HG03025 (cell line): ENCODE measurements around the gene FADS2.

ENCODE experiments used
- ATAC-seq: cut with Tn5 transposase; IDR thresholded peaks from one replicate; pipeline ENCODE4 v1.9.1; 2021; ENCODE audit warnings: mild to moderate bottlenecking, moderate library complexity; ENCODE audit not compliant: unreplicated experiment, low FRiP score

FADS2 gene

DNA sequence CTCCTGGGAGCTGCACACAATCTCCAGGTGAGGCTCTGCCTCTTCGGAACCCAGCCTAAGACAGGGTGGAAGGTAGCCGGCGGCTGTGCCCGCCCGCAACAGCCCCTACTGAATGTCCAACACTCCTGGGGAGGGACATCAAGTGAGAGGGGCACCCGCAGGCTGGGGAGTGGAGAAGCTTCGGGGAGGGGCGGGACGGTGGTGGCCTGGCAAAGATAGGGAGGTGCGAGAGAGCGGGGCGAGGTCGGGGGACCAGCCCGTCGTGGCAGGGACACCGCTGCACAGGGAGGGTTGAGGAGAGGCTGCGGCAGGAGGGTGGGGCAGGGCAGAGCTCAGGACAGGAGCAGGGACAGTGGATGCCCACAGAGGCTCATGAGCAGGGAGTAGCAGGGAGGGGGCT lies 72.2 kb downstream of the FADS2 start:
- no peak for ATAC-seq

DNA sequence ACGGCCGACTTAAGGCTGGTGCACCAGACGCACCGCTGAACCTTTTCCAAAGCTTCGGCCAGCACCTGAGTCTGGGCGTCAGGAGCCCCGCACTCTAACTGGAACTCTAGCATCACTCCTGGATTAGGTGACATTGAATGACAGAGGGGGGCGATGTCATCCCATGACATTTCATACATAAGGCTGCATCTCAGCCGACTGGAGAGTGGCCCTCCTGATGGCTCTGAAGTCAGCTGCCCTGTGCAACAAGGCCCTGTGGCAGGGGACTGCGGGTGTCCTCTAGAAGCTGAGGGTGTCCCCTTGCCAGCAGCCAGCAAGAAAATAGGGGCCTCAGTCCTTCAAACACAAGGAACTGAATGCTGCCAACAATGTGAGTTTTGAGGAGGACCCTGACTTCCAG lies 73.3 kb downstream of the FADS2 start:
- ATAC-seq, result no peak

DNA sequence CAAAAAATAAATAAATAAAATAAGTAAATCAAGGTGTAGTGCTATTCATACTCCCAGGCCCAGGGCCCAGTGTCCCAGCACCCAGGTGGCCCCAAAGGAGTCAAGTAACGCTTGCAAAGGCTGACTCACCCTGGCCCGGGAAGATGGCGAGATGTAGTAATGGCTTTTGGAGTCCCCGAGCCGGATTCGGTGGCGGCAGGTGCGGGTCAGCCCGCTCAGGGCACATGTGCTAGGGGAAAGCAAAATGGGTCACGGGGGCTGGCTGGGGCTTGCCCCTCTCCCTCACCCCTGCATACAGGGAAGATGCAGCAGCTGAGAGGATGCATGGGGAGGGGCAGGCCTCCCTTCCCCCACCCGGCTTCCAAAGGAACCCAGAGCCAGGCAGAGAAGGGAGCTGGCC lies 74.2 kb downstream of the FADS2 start:
- ATAC-seq, result no peak

DNA sequence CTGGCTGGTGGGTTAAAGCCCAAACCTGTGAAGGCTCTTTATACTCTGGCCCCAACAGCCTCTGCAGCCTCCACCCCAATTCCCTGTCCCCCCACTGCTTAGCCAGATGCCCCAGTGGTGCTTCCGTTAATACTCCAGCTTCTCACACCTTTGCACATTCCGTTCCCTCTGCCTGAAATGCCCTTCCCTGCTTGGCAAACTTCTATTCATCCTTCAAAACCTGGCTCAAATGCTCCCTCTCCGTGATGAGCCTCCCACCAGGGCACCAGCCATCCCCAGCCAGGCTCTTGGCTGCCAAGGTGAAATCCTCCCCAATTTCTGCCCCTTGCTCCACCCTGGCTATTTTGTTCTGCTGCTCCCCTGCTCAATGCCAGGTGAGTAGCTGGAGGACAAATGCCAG lies 75.7 kb downstream of the FADS2 start:
- ATAC-seq, result no peak

DNA sequence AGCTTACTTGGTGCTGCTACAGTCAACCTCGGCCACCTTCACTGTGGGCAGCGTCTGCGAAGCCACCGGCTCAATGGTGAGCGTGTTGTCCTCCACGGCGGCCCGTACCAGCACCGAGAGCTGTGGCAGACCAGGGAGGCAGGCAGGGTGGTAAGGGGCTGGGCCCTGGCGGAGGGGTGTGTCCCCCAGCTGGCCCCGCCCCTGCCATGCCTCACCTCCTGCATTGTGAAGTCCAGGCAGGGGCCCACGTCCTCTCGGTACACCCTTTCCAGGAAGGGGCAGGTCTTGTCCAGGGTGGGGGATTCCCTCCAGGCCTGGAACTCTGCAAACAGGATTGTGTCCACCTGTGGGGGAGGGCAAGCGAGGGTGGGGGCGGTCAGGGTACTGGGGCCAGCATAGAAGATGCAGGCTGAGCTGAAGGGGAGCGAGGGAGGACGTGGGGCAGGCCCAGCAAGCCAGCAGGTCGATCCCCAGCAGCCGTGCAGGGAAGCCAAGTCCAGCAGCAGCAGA lies 76.5 kb downstream of the FADS2 start:
- ATAC-seq, result no peak

DNA sequence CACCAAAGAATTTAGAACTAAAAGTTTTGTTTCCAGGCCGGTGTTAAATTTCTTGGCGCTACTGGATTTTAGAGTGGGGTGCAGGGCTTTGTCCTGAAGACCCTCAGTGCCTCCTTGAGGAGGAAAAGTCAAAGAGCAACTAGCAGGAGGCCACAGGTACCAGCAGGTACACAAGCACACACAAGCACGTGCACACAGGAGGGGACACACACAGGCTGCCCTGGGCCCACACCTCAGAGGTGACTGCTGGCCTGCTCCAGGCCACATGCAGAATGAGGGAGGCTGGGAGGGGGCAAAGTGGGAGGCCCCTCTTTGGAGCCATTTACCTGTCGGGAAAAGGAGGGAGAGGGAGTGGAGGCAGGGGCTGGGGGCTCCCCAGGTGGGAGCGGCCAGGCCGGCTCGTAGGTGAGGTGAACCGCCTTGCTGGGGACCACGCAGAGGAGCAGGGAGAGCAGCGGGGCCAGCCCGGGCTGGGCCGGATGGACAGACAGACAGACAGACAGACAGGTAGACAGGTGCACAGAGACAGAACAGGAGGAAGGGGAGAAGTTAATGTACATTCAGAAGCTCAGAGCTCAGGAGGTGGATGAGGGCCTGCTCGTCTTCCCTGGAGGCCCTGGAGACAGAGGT lies 77.1 kb downstream of the FADS2 start:
- no peak for ATAC-seq

DNA sequence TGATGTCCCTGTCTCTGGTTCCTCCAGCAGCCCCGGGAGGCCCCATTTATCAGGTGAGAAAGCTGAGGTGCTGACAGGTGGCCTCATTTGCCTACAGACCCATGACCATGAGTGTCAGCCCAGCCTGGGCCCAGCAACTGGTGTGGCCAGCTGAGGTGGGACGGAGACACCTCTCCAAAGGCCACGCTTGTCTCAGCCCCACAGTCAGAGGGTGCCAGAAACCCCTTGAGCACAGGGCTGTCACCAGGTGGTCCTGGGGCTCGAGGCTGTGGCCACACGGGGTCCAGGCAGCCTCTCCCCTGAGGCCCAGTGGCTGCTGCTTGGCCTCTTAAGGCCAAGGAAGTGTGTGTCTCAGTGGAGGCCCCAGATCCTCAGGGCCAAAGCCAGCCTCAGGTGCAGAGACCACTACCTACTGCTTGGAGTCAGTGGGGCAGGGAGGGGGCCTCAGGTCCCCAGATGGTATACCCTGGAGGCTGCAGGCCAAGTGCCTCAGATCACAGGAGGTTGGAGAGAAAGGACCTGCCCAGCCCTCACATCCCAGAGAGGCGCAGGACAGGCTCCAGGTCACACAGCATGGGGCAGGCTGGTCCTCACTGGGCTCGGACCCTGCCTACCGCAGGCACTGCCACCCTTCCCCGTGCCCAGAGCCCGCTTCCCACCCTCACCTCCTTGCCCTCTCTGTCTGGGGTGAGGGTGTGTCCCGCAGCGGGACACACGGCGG lies 77.9 kb downstream of the FADS2 start:
- ATAC-seq, result no peak

DNA sequence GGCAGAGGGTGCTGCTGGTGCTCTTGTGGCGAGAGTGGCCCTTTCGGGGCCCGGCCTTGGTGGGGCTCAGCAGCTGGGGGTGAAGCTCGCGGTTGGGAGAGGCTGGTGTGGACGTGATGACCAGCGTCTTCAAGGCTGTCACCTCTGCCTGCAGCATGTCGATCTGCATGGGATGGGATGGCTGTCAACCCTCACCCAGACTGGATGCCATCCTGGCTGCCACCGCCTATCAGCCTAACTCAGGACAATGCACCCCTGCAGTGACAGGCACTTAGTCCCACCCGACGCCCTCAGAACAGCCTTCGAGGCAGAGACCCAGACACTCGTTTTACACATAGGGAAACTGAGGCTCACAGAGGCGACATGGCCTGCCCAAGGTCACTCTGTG lies 78.4 kb downstream of the FADS2 start:
- no peak for ATAC-seq

DNA sequence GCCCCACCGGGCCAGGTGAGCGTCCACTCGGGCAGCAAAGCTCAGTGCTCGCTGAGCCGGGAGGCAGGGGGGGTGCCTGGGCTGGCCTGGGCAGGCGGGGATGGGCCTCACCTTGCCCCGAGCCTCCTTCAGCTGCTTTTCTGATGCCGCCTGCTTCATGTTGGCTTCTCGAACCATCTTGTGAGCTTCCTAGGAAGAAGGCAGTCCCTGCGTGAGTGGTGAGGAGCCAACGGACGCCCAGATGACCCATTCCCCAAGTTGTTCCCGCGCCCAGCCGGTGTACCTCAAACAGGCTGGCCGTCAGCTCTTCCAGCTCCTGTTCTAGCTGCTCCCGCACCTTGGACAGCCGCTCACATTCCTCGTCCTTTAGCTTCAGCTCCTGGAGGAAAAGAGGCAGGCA lies 79.2 kb downstream of the FADS2 start:
- ATAC-seq, result no peak

DNA sequence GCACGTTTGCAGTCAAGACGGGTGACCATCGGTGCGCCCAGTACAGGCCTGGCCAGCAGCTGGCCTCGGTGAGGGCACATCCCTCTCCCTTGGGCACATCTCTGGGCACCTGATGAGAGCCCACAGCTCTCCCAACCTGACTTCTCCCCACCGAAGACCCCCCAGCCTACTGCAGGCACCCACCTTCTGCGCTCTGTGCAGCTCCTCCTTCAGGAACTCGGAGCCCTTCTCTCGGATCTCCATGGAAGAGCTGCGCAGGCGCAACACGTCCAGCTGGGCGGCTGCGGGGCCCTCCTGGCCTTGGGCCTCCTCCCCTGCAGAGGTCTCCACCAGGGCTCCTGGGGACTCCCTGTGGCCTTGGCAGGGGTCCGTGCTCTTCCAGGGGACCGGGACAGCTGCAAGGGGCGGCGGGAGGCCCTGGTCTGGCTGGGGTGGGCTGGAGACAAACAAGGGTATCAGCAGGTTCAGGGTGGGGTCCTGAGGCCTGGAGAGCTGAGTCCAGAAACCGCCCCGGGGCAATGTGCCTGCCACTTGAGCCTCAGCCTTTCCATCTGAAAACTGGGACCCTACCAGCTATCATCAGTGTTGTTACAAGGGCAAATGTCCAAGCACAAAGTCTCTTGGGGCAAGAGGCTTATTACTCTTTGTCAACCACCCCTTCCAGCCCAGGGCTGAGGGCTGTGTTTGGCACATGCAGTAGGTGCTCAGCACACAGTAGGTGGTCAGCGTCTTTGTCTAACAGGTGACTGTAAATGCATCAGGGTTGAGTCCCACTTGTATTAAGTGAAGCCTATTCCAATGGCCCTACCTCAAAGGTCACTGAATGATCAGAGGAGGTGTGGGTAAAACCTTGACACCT lies 80.0 kb downstream of the FADS2 start:
- ATAC-seq, result no peak

DNA sequence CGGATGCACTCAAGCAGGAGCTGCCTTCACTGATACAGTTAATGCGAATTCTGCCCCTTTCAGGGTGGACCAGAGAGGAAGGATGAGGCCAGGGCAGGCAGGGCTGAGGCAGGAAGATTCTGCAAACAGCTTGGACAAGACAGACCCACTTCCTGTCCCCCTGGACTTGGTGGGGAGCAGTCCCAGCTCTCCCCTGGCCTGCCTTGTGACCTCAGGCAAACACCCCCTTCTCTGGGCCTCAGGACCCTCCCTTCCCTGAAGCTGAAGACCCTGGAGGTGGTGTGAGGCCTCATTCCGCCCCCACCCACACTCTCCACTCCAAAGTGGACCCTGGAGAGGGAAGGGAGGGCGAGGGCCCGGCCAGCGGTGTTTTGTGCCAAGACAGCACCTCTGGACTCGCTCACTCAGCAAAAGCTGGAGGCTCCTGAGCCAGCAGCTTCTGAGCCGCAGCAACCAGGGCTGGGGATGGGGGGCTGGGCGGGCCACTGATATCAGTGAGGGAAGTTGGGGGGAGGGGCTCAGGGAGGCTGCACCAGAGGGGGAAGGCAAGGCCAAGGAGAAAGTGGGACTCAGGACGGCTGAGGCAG lies 80.7 kb downstream of the FADS2 start:
- no peak for ATAC-seq

DNA sequence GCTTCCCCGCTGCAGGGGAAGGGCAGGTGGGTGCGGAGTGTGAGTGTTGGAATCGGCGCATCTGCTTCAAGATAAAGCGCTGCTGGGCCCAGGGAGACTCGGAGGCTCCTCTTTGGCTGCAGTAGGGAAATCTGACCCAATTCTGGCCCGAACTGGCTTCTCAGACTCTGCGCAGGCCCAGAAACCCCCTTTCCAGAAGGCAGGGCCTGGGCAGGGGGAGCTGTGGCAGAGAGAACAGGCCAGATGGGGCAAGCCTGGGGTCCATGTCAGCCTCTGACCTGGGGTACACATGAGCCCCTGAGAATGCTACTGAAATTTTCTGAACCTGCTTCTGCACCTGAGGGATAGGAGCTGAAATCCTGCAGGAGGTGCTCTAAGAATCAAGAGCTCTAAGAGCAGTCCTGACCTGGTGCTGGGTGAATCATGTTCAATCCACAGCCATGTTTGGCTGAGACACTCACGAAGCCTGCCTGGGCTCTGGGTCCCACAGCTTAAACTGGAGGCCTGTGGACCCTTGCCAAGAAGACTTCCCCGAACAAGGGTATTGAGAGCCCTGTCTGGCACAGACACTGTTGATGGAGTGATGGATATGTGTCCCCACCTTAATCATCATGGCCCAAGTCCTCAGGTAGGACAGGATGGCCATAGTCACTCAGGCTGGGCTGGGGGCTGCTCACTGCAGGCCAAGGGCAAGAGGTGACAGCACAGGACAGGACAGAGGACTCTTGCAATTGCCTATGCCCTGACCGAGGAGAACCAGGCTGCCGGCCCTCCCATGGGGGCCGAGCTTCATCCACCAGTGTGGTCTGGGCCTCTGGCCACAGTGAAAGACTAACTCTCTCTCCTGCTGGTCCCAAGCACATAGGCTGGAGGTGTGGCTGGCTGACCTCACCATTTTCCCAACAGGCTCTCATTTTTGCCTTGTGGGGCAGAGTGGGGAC lies 82.4 kb downstream of the FADS2 start:
- no peak for ATAC-seq

DNA sequence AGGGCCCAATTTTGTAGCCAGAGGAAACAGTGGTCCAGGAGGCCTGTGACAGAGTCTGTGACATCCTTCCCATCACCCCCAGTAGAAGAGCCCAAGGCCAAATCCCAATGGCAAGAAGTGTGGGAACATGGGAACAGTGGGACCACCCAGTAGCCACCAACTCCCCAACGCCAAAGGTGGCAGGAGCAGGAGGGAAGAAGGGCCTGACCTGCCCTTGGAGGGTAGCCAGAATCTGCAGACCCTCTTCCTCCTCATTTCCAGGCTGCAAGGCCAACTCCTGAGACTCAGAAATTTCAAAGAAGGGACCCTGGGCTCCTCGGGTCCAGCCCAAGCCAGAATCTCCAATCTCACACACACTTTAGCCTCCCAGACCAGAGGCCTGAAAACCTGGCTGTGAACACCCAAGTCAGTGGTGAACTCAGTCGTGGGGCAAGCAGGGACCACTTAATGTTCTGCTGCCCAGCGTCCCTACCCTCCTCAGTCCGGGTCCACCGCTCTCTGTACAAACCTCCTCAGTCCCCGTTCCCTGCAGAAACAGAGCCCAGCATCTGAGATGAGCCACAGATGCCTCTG lies 83.1 kb downstream of the FADS2 start:
- no peak for ATAC-seq

DNA sequence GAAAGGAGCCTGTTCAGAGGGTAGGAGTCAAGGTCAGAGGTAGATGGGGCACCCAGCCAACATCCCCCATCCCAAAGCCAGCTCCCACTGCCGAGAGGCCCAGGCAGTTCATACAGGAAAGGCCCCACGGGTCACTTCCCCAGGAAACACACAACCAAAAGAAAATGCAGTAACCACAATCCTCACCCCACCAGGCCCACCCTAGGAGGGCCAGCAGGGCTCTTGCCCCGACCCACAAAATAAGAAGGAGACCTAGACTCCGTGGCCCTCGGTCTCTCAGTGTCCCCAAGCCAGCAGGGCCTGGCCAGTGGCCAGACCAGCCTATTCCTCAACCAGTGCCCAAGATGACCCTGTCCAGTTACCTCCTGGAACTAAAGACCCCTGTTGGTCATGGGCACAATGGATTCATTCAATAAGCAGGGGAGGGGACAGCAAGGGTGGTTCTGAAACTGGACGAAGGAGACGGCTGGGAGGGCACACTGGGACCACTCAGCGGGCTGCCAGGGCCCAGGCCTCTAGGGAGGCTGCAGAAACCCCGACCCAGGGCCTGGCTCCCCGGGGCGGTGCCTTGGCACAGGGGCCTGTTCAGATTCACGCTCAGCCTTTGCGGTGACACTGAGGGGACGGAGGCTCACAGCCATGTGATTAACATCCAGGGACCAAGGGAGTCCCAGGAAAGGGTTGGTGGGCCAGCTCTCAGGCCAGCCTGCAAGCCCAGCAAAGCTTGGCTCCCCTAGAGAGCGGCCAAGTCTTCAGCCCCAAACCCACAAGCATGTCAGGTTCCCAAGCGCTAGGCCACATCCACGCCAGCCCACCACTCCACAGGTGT lies 83.8 kb downstream of the FADS2 start:
- no peak for ATAC-seq

DNA sequence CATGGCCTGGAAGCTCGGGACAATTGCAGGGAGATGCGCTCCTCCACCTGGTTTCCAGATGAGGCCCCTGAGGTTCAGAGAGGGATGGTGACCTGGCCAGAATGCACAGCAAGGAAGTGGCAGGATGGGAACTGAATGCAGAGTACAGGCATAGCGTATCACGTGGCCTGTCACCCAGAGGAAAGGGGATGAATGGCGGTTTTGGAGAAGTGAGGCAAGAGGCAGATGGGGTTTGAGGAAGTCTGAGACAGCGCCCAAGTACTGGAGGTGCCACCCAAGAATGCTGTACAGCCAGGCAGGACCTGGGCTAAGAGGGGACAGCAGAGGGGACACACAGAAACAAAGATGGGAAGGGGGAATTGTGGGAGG lies 84.4 kb downstream of the FADS2 start:
- ATAC-seq, result no peak

DNA sequence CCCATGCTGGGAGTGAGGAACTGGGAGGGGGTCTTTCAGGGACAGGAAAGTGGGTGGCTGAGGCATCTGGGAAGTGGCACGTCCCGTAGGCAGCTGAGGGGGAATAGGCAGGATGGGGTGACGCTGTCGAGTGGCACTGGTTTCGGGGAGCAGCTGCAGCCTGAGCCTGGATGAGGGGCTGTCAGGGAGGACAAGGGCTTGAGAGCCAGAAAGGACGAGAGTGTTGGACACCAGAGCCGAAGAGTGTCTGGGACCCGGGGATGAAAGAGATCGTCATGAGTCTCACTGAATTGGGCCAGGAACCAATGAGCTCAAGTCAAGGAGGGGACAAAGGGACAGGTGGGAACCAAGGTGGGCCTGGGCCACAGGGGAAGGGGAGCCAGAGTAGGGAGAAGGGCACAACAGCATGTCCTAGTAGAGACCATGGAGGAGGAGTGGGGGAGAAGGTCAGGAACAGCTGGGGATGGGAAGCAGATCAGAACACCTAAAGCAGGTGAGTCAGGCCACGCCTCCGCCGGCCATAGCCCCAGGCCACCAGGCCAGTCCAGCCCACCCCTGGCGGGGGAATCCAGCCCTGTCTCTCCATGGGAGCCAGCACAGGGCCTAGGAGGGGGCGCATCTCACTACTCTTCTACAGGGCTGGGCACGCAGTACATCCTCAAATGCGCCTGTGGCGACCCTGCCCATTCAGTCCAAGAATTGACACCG lies 85.0 kb downstream of the FADS2 start:
- ATAC-seq, result no peak

DNA sequence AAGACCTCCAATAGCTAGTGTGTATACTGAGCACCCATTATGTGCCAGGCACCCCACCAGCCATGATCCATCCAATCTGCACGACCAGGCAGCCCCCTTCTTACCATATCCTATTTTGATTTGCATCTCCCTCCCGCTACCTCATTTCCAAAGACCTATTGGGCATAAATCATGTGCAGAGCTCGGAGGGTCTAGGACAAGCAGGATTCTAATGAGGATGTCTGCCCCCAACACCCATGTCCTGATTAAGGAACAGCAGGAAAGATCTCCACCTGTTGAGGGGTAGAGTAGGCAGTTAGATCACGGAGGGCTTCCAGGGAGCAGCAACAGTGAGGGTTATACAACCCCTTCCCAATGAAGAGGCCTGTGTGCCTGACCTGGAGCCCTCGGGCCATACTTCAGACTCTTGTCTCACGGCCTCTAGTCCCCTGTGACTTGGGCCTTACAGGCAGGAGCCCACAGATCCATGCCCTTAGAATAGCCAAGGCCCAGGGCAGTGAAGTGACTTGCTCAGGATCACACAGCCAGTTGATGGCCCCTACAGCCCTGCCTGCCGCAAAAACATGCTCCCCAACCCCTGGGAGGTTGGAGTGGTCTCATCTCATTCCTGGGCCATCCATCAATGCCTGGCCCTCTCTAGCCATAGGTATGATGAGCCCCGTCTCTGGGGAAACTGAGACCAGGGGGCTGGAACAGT lies 85.7 kb downstream of the FADS2 start:
- no peak for ATAC-seq
